ENCODE results near the gene TTC9B.

- TF ChIP-seq CTCF (IDR thresholded peaks at IDR 0.05) (no peak), EZH2 (IDR thresholded peaks at IDR 0.05; ENCODE audit: borderline replicate concordance, insufficient read depth, low read depth, low read length, poor library complexity, severe bottlenecking) (no peak)
Measured at GRCh38 chr19:40266119-40266518, 47.9 kb upstream of the TTC9B start.
